Measurements from ENCODE around the gene LDHAL6B. TPM values are rescaled to one million over a fixed set of nuclear protein-coding genes. Genes with fewer than 3 reads are reported as not detected.
A peak's percentile ranks its signal among the peaks of the same experiment; 100 is the strongest.
"Not testable (repeated sequence)": the region's sequence is repeated elsewhere in the genome, so short reads cannot be mapped to it uniquely, and the experiment has no call there.

Gene LDHAL6B
- not detected for total RNA-seq

GRCh38 chr15:59206623-59207183 is at the start of gene LDHAL6B:
Gene LDHAL6B (plus strand): TSS chr15:59206843. CDS start chr15:59206941, 98 bp downstream.
- Mint-ChIP-seq H3K4me1 (no peaks in the 10 kb centered on the region), H3K9me3 (no peaks in the 10 kb centered on the region), H3K27me3 (peaks cover 2% of the 10 kb centered on the region), H3K36me3 (ENCODE audit: low read depth) (peaks cover 2% of the 10 kb centered on the region), H3K27ac (no peak within 1 kb of the TSS), H3K4me3 (no peak within 1 kb of the TSS)
- CTCF ChIA-PET = no interaction called here
- DNase-seq = no peak
- POLR2A ChIA-PET = no interaction called here

GRCh38 chr15:59157396-59157795 is 49.2 kb upstream of the LDHAL6B start:
- Mint-ChIP-seq H3K4me3 (no peak overlapping the region), H3K27ac (no peak overlapping the region), H3K9me3 (no peaks in the 10 kb centered on the region), H3K27me3 (no peaks in the 10 kb centered on the region), H3K36me3 (ENCODE audit: low read depth) (peaks cover 6% of the 10 kb centered on the region), H3K4me1 (no peaks in the 10 kb centered on the region)
- ChIA-PET CTCF (interaction anchor here (1.0 kb wide), 1 partner anchor 371 kb away, joined by 3 read pairs; no protein-coding TSS in a partner anchor), POLR2A (no interaction called here)
- DNase-seq = no peak

GRCh38 chr15:59157840-59158700 is 48.6 kb upstream of the LDHAL6B start:
- H3K4me1 Mint-ChIP-seq = no peaks in the 10 kb centered on the region
- POLR2A ChIA-PET = no interaction called here
- peaks cover 3% of the 10 kb centered on the region for H3K36me3 Mint-ChIP-seq (ENCODE audit: low read depth)
- no peak for DNase-seq
- CTCF ChIA-PET = interaction anchor here (1.4 kb wide), 1 partner anchor 371 kb away, joined by 5 read pairs; no protein-coding TSS in a partner anchor
- no peak overlapping the region for H3K4me3 Mint-ChIP-seq
- no peaks in the 10 kb centered on the region for H3K9me3 Mint-ChIP-seq
- no peaks in the 10 kb centered on the region for H3K27me3 Mint-ChIP-seq
- H3K27ac Mint-ChIP-seq = no peak overlapping the region

- Mint-ChIP-seq H3K36me3 (ENCODE audit: low read depth) (peaks cover 3% of the 10 kb centered on the region), H3K27ac (no peak overlapping the region), H3K4me1 (no peaks in the 10 kb centered on the region), H3K9me3 (no peaks in the 10 kb centered on the region), H3K27me3 (no peaks in the 10 kb centered on the region), H3K4me3 (no peak overlapping the region)
- CTCF ChIA-PET = interaction anchor here (1.4 kb wide), 1 partner anchor 371 kb away, joined by 5 read pairs; no protein-coding TSS in a partner anchor
- DNase-seq = no peak
- POLR2A ChIA-PET = no interaction called here
Measured at GRCh38 chr15:59158701-59159034, 48.0 kb upstream of the LDHAL6B start.

GRCh38 chr15:59159210-59159609 is 47.4 kb upstream of the LDHAL6B start:
- DNase-seq = no peak
- peaks cover 3% of the 10 kb centered on the region for H3K36me3 Mint-ChIP-seq (ENCODE audit: low read depth)
- ChIA-PET CTCF (interaction anchor here (1.4 kb wide), 1 partner anchor 370 kb away, joined by 5 read pairs; no protein-coding TSS in a partner anchor), POLR2A (no interaction called here)
- no peaks in the 10 kb centered on the region for H3K9me3 Mint-ChIP-seq
- no peak overlapping the region for H3K27ac Mint-ChIP-seq
- H3K27me3 Mint-ChIP-seq = no peaks in the 10 kb centered on the region
- no peak overlapping the region for H3K4me3 Mint-ChIP-seq
- H3K4me1 Mint-ChIP-seq = no peaks in the 10 kb centered on the region

GRCh38 chr15:59160880-59161593 is 45.6 kb upstream of the LDHAL6B start:
- Mint-ChIP-seq H3K4me3 (no peak overlapping the region), H3K27ac (no peak overlapping the region), H3K9me3 (no peaks in the 10 kb centered on the region), H3K36me3 (ENCODE audit: low read depth) (peaks cover 9% of the 10 kb centered on the region), H3K27me3 (no peaks in the 10 kb centered on the region), H3K4me1 (peaks cover 11% of the 10 kb centered on the region)
- DNase-seq = peak; percentile 42
- POLR2A ChIA-PET = no interaction called here
- CTCF ChIA-PET = interaction anchor here (0.9 to 2.1 kb wide), 7 partner anchors 9 to 368 kb away, joined by 3 to 13 read pairs (median 4); no protein-coding TSS in a partner anchor

- POLR2A ChIA-PET; H3K4me3 Mint-ChIP-seq; DNase-seq; H3K36me3 Mint-ChIP-seq (ENCODE audit: low read depth); H3K9me3 Mint-ChIP-seq; H3K27ac Mint-ChIP-seq; H3K27me3 Mint-ChIP-seq: not testable (repeated sequence)
- CTCF ChIA-PET = interaction anchor here (0.7 to 2.1 kb wide), 9 partner anchors 8 to 367 kb away, joined by 3 to 13 read pairs (median 4); no protein-coding TSS in a partner anchor
- H3K4me1 Mint-ChIP-seq = peaks cover 14% of the 10 kb centered on the region
Measured at GRCh38 chr15:59162080-59162479, 44.6 kb upstream of the LDHAL6B start.

- ChIA-PET CTCF (interaction anchor here (0.9 to 2.4 kb wide), 6 partner anchors 9 to 367 kb away, joined by 3 to 11 read pairs (median 3); no protein-coding TSS in a partner anchor), POLR2A (interaction anchor here (1.0 kb wide), 2 partner anchors 9 to 108 kb away, joined by 3 read pairs; no protein-coding TSS in a partner anchor)
- H3K27me3 Mint-ChIP-seq = no peaks in the 10 kb centered on the region
- no peak for DNase-seq
- H3K4me3 Mint-ChIP-seq = no peak overlapping the region
- no peaks in the 10 kb centered on the region for H3K9me3 Mint-ChIP-seq
- peak overlapping the region; percentile 45 for H3K27ac Mint-ChIP-seq
- H3K36me3 Mint-ChIP-seq (ENCODE audit: low read depth) = peaks cover 8% of the 10 kb centered on the region
- H3K4me1 Mint-ChIP-seq = peaks cover 32% of the 10 kb centered on the region
Measured at GRCh38 chr15:59165726-59166125, 40.9 kb upstream of the LDHAL6B start.

GRCh38 chr15:59166166-59166565 is 40.5 kb upstream of the LDHAL6B start:
- peaks cover 32% of the 10 kb centered on the region for H3K4me1 Mint-ChIP-seq
- DNase-seq = no peak
- CTCF ChIA-PET = interaction anchor here (1.1 to 2.4 kb wide), 6 partner anchors 8 to 367 kb away, joined by 3 to 11 read pairs (median 4); no protein-coding TSS in a partner anchor
- no peak overlapping the region for H3K4me3 Mint-ChIP-seq
- no peaks in the 10 kb centered on the region for H3K27me3 Mint-ChIP-seq
- POLR2A ChIA-PET = interaction anchor here (1.0 kb wide), 2 partner anchors 8 to 108 kb away, joined by 3 read pairs; no protein-coding TSS in a partner anchor
- H3K9me3 Mint-ChIP-seq = no peaks in the 10 kb centered on the region
- H3K27ac Mint-ChIP-seq = peak overlapping the region; percentile 45
- H3K36me3 Mint-ChIP-seq (ENCODE audit: low read depth) = peaks cover 8% of the 10 kb centered on the region

- no peak for DNase-seq
- no peak overlapping the region for H3K4me3 Mint-ChIP-seq
- H3K27me3 Mint-ChIP-seq = no peaks in the 10 kb centered on the region
- H3K9me3 Mint-ChIP-seq = no peaks in the 10 kb centered on the region
- no peak overlapping the region for H3K27ac Mint-ChIP-seq
- H3K4me1 Mint-ChIP-seq = peaks cover 32% of the 10 kb centered on the region
- POLR2A ChIA-PET = interaction anchor here (1.0 kb wide), 1 partner anchor 8 kb away, joined by 3 read pairs; no protein-coding TSS in a partner anchor
- CTCF ChIA-PET = interaction anchor here (0.6 to 2.4 kb wide), 5 partner anchors 8 to 366 kb away, joined by 3 to 11 read pairs (median 4); no protein-coding TSS in a partner anchor
- H3K36me3 Mint-ChIP-seq (ENCODE audit: low read depth) = peaks cover 8% of the 10 kb centered on the region
Measured at GRCh38 chr15:59166601-59167265, 39.9 kb upstream of the LDHAL6B start.

GRCh38 chr15:59168536-59168935 is 38.1 kb upstream of the LDHAL6B start:
- no peak overlapping the region for H3K4me3 Mint-ChIP-seq
- POLR2A ChIA-PET = no interaction called here

GRCh38 chr15:59169251-59169708 is 37.4 kb upstream of the LDHAL6B start:
- peak overlapping the region; percentile 11 for H3K27ac Mint-ChIP-seq
- H3K4me1 Mint-ChIP-seq = peaks cover 32% of the 10 kb centered on the region
- H3K27me3 Mint-ChIP-seq = no peaks in the 10 kb centered on the region
- ChIA-PET CTCF (interaction anchor here (1.1 to 1.6 kb wide), 4 partner anchors 31 to 359 kb away, joined by 3 to 4 read pairs (median 4); no protein-coding TSS in a partner anchor), POLR2A (no interaction called here)
- H3K9me3 Mint-ChIP-seq = no peaks in the 10 kb centered on the region
- peaks cover 8% of the 10 kb centered on the region for H3K36me3 Mint-ChIP-seq (ENCODE audit: low read depth)
- no peak overlapping the region for H3K4me3 Mint-ChIP-seq
- no peak for DNase-seq

More at GRCh38 chr15:59168536-59168935, 38.1 kb upstream of the LDHAL6B start:
- peaks cover 32% of the 10 kb centered on the region for H3K4me1 Mint-ChIP-seq
- H3K9me3 Mint-ChIP-seq = no peaks in the 10 kb centered on the region
- DNase-seq = no peak
- peaks cover 8% of the 10 kb centered on the region for H3K36me3 Mint-ChIP-seq (ENCODE audit: low read depth)
- CTCF ChIA-PET = interaction anchor here (1.1 kb wide), 1 partner anchor 360 kb away, joined by 4 read pairs; no protein-coding TSS in a partner anchor
- no peak overlapping the region for H3K27ac Mint-ChIP-seq
- H3K27me3 Mint-ChIP-seq = no peaks in the 10 kb centered on the region

Measured in activated CD4-positive, alpha-beta memory T cell treated with anti-CD3 and anti-CD28 coated beads, Interleukin-2, amount 10 ng/mL, durations not matched to agents 7 days and 5 days (primary cell).